Measurements from ENCODE around the gene CHST8.

CHST8 gene

GRCh38 chr19:33714149-33714548 lies 92.4 kb downstream of the CHST8 start:
- DNase-seq (ENCODE audit: low read depth in 2 of 2), result no peak

GRCh38 chr19:33715462-33715861 lies 93.7 kb downstream of the CHST8 start:
- no peak for DNase-seq (ENCODE audit: low read depth in 2 of 2)

- DNase-seq (ENCODE audit: low read depth in 2 of 2), result no peak
These were observed 96.1 kb downstream of the CHST8 start for GRCh38 chr19:33717878-33718277.

- no peak for DNase-seq (ENCODE audit: low read depth in 2 of 2)
These were observed 97.0 kb downstream of the CHST8 start for GRCh38 chr19:33718651-33719254.

GRCh38 chr19:33719366-33720154 lies 97.8 kb downstream of the CHST8 start:
- DNase-seq (ENCODE audit: low read depth in 2 of 2), result no peak

- DNase-seq (ENCODE audit: low read depth in 2 of 2), result no peak
These were observed 98.4 kb downstream of the CHST8 start for GRCh38 chr19:33720155-33720493.

GRCh38 chr19:33720691-33721682 lies 99.2 kb downstream of the CHST8 start:
- DNase-seq (ENCODE audit: low read depth in 2 of 2), result no peak

- DNase-seq (ENCODE audit: low read depth in 2 of 2), result no peak
These were observed 100.1 kb downstream of the CHST8 start for GRCh38 chr19:33721735-33722297.

GRCh38 chr19:33722456-33723239 lies 100.9 kb downstream of the CHST8 start:
- no peak for DNase-seq (ENCODE audit: low read depth in 2 of 2)

- no peak for DNase-seq (ENCODE audit: low read depth in 2 of 2)
These were observed 101.8 kb downstream of the CHST8 start for GRCh38 chr19:33723512-33723911.

GRCh38 chr19:33724021-33724720 lies 102.4 kb downstream of the CHST8 start:
- no peak for DNase-seq (ENCODE audit: low read depth in 2 of 2)

GRCh38 chr19:33724721-33725060 lies 102.9 kb downstream of the CHST8 start:
- DNase-seq (ENCODE audit: low read depth in 2 of 2), result no peak

GRCh38 chr19:33725567-33725966 lies 103.8 kb downstream of the CHST8 start:
- DNase-seq (ENCODE audit: low read depth in 2 of 2), result no peak

- DNase-seq (ENCODE audit: low read depth in 2 of 2), result no peak
These were observed 105.0 kb downstream of the CHST8 start for GRCh38 chr19:33726756-33727155.

GRCh38 chr19:33727331-33727998 lies 105.7 kb downstream of the CHST8 start:
- no peak for DNase-seq (ENCODE audit: low read depth in 2 of 2)

GRCh38 chr19:33728141-33728540 lies 106.4 kb downstream of the CHST8 start:
- DNase-seq (ENCODE audit: low read depth in 2 of 2), result no peak

- DNase-seq (ENCODE audit: low read depth in 2 of 2), result no peak
These were observed 109.3 kb downstream of the CHST8 start for GRCh38 chr19:33730858-33731607.

- no peak for DNase-seq (ENCODE audit: low read depth in 2 of 2)
These were observed 110.1 kb downstream of the CHST8 start for GRCh38 chr19:33731881-33732280.

GRCh38 chr19:33734913-33735312 lies 113.2 kb downstream of the CHST8 start:
- no peak for DNase-seq (ENCODE audit: low read depth in 2 of 2)

Data from stimulated activated CD4-positive, alpha-beta T cell treated with anti-CD3 and anti-CD28 coated beads, Interleukin-1b, Interleukin-23, amount 100 ng/mL, for 1 hour (primary cell).